Lower leg skin (tissue), 3 donors: ENCODE data around the gene NCOA3.
"Not testable (repeated sequence)": the region's sequence is repeated elsewhere in the genome, so short reads cannot be mapped to it uniquely, and the experiment has no call there.

ENCODE experiments used
- CTCF ChIP-seq, 3 donors: fragments of 450-650 bp; IDR thresholded peaks; one replicate each; pipeline ENCODE4 v1.5.1; 2016; ENCODE audit warnings: antibody characterized with exemption in 3 of 3, mild to moderate bottlenecking in 3 of 3, moderate library complexity in 2 of 3
- POLR2A ChIP-seq, 2 donors: fragments of 450-650 bp; IDR thresholded peaks; one replicate each; pipeline ENCODE4 v1.6.1; 2016 to 2017; ENCODE audit warnings: antibody characterized with exemption in 2 of 2, mild to moderate bottlenecking in 1 of 2, moderate library complexity in 1 of 2

DNA sequence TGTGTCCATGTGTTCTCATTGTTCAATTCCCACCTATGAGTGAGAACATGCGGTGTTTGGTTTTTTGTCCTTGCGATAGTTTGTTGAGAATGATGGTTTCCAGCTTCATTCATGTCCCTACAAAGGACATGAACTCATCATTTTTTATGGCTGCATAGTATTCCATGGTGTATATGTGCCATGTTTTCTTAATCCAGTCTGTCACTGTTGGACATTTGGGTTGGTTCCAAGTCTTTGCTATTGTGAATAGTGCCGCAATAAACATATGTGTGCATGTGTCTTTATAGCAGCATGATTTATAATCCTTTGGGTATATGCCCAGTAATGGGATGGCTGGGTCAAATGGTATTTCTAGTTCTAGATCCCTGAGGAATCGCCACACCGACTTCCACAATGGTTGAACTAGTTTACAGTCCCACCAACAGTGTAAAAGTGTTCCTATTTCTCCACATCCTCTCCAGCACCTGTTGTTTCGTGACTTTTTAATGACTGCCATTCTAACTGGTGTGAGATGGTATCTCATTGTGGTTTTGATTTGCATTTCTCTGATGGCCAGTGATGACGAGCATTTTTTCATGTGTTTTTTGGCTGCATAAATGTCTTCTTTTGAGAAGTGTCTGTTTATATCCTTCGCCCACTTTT lies 52.0 kb downstream of the NCOA3 start:
- not testable (repeated sequence) for TF ChIP-seq POLR2A, CTCF (IDR thresholded peaks at IDR 0.05)
